HCEC 1CT (cell line): ENCODE data around the gene SF3A1.
"Not testable (repeated sequence)": the region's sequence is repeated elsewhere in the genome, so short reads cannot be mapped to it uniquely, and the experiment has no call there.

Experiments used
- DNase-seq: peaks from one replicate; pipeline ENCODE4 v3.0.0-alpha.2; 2017

SF3A1 gene, protein sequence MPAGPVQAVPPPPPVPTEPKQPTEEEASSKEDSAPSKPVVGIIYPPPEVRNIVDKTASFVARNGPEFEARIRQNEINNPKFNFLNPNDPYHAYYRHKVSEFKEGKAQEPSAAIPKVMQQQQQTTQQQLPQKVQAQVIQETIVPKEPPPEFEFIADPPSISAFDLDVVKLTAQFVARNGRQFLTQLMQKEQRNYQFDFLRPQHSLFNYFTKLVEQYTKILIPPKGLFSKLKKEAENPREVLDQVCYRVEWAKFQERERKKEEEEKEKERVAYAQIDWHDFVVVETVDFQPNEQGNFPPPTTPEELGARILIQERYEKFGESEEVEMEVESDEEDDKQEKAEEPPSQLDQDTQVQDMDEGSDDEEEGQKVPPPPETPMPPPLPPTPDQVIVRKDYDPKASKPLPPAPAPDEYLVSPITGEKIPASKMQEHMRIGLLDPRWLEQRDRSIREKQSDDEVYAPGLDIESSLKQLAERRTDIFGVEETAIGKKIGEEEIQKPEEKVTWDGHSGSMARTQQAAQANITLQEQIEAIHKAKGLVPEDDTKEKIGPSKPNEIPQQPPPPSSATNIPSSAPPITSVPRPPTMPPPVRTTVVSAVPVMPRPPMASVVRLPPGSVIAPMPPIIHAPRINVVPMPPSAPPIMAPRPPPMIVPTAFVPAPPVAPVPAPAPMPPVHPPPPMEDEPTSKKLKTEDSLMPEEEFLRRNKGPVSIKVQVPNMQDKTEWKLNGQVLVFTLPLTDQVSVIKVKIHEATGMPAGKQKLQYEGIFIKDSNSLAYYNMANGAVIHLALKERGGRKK

DNA sequence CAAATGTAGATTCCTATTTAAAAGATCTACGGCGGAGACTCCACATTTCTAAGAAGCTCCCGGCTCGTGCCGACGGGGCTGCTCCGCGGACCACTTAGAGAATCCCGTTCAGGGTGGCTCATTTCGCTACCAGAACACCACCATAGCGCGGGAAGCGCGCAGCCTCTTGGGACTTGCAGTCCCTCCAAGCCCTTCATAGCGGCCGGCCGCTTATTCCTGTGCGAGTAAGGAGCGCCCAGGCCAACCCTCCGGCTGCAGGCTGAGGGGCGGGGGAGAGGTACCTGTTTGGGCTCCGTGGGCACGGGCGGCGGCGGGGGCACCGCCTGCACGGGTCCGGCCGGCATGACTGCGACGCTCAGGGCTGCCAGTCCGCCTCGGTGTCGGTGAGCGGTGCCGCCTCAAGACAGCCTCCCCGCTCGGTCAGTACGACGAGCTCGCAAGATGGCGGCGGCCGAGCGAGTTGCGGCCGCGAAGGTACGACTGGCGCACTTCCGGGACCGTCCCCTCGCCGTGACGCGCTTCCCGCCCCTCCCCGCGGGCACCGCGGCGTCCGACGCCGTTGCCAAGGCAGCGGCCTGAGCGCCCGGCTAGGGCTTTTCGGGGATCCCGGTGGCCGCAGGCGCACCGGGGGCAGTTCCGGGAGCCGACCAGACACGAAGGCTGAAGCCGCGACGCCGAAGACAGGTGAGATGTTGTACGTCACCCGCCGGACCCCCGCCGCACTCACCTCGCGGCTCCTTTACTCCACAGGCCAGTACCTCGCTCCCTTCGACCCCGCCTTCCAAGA, at the start of gene SF3A1, which contains the start of gene CCDC157:
Gene SF3A1, minus strand, starts transcription at position 446 of the 787 bp plus-strand sequence. Its CDS starts 102 bp downstream, at position 344.
Gene CCDC157, plus strand, starts transcription at position 559 of the 787 bp plus-strand sequence. CDS start 8,994 bp downstream, outside the sequence.
- DNase-seq: peak; percentile 90

DNA sequence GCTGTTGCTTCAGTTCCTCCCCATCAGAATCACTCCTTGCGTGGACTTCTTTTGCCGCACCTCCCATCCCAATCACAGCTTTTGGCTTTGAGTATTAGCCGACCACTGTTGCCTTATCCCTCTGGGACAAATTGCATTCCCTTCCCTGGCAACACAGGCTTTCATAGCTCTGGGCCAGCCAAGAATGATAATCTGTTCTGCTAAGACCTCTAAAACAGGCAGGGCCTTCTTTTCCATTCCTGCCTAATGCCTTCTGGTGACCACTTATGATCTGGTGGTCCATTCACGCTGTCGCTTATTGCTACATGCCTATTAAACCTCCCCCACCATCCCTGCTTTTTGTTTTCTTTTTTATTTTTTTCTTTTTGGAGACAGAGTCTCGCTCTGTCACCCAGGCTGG, 49.7 kb upstream of the SF3A1 start:
- no peak for DNase-seq

DNA sequence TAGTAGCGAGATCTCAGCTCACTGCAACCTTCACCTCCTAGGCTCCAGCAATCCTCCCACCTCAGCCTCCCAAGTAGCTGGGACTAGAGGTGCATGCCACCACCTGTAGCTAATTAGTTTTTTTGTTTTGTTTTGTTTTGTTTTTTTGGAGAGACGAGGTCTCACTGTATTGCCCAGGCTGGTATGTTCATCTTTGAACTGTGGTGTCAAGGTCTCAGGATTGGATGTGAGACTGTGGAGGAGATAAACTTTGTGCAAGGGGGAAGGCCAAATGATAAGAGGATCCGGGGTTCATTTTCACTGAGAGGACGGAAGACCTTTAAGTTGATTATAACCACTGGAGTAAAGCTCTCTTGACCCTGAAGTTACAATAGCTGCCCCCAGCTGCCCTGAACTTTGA, 49.0 kb upstream of the SF3A1 start:
- no peak for DNase-seq

DNA sequence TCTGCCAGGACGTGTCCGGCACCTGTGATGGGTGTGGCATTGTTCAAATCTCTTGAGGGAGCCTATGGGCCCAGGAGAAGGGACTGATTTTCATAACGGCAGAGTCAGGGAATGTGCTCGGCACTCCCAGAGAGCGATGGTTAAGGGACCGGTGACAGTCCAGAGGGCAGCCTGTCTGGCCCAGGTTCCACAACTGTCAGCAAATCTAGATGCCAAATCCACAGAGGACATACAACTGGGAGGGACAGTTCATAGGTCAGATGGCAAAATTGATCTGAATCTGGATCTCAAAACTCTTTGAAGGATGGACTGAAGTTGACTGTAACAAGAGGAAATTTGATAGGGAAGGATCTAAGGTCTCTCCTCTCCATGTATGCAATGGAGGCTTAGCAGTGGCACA, 47.6 kb upstream of the SF3A1 start:
- DNase-seq: no peak

DNA sequence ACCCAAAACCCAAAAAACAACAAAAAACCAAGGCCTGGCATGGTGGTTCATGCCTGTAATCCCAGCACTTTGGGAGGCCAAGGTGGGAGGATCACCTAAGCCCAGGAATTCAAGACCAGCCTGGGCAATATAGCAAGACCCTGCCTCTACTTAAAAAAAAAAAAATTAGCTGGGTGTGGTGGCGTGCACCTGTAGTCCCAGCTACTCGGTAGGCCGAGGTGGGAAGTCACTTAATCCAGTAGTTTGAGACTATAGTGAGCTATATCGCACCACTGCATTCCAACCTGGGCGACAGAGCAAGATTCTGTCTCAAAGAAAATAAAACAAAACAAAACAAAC, 46.0 kb upstream of the SF3A1 start:
- not testable (repeated sequence) for DNase-seq

DNA sequence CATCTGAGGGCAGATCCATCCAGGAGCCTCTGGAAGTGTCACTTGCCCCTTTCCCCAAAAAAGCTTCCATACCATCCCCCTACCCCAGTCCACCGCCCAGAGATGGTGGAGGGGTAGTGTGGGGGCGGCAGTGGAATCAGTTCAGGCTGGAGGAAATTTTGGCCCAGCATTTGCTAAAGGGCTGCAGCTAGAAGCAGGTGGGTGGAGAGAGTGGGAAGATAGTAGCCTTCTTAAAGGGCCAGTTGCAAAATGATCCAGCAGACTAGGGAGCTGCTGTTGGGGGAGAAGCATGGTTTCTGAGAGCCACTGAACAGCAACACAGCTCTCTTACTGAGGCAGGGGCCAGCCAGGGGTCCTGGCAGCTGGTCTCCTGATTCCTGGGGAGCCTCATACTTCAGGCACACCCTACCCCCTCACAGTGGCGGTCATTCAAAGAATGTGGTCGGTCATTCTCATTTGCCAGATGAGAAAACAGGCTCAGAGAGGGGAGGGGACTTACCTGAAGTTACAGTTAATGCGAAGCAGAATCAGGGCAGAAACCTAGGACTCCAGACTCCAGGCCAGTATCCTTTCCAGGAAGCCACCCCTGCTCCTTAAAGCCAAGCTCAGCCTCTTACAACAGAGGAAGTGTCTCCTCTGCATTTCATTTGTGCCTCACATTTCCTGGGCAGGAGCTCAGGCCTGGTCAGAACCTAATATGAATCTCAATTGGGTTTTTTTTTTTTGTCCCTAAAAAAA, 45.5 kb upstream of the SF3A1 start:
- DNase-seq: no peak

DNA sequence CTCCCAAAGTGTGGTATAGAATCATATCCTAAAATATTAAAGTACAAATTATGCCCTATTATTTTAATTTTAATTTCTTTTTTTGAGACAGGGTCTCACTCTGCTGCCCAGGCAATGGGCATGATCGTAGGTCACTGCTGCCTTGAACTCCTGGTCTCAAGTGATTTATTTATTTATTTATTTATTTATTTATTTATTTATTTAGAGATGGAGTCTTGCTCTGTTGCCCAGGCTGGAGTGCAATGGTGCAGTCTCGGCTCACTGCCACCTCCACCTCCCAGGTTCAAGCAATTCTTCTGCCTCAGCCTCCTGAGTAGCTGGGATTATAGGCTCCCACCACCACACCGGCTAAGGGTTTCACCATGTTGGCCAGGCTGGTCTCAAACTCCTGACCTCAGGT, 44.3 kb upstream of the SF3A1 start:
- DNase-seq: not testable (repeated sequence)

DNA sequence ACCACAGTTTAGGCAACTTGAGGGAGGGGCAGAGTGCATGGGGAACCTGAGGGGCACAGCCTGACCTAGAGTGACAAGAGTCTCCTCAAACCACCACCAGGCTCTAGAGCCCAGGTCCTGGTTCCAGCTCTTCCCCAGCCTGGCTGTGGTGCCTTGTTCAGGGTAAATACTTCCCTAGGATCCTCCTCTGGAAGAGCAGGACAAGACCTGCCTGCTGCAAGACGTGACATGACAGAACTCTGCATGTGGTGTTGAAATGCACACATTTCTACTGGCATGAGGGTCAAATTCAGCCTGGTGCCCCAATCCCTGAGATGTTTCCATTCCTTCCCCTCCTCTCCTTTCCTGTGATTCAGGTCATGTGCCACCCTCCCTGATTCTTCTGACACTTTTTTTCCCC, 43.5 kb upstream of the SF3A1 start:
- no peak for DNase-seq

DNA sequence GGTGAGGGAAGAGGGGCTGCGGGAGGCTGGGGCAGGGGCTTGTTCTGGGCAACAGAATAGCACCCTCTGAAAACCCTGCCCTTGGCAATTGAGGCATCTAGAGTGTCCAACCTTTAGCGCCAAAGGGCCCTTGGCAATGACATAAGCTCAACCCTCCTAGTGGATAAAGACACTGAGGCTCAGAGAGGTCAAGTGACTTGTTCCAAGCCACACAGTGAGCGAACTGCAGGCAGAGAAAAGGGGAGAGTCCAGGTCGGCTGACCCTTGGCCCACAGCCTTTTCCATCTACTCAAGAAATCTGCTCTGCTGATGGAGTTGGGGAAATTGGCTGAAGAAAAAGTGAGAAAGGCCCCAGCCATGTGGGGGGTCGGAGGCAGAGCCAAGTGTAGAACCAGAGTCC, 43.0 kb upstream of the SF3A1 start:
- DNase-seq: no peak

DNA sequence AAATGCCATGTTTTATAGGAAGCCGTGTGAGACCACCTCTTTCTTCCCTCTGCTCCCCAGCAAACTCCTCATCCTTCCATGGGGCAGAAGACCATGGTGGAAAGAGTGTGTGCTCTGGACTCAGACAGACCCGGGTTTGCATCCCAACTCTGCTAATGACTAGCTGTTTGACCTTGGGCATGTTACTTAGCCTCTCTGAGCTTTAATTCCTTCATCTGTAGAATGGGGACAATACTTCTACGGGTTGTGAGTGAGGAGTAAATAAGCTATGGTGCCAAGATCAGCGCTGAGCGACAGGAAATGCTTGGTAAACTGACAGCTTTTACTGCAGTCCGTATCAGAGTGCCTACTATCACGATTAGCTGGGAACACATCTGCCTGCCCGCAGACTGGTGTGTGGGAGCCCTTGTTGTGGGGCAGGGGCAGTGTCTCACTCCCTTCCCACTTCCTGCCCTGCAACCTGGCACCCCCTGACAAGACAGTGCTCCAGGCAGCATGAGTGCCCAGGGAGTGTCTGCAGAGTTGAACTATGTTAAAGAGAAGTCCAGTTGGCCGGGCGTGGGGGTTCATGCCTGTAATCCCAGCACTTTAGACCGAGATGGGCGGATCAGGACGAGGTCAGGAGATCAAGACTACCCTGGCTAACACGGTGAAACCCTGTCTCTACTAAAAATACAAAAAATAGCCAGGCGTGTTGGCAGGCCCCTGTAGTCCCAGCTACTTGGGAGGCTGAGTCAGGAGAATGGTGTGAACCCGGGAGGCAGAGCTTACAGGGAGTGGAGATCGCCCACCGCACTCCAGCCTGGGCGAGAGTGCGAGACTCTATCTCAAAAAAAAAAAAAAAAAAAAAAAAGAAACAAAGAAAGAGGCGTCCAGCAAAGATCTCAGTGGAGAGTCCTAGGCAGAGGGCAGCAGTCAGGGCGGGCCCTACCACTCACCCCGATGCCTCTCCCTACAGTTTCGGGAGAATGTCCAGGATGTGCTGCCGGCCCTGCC, 42.3 kb upstream of the SF3A1 start:
- no peak for DNase-seq

DNA sequence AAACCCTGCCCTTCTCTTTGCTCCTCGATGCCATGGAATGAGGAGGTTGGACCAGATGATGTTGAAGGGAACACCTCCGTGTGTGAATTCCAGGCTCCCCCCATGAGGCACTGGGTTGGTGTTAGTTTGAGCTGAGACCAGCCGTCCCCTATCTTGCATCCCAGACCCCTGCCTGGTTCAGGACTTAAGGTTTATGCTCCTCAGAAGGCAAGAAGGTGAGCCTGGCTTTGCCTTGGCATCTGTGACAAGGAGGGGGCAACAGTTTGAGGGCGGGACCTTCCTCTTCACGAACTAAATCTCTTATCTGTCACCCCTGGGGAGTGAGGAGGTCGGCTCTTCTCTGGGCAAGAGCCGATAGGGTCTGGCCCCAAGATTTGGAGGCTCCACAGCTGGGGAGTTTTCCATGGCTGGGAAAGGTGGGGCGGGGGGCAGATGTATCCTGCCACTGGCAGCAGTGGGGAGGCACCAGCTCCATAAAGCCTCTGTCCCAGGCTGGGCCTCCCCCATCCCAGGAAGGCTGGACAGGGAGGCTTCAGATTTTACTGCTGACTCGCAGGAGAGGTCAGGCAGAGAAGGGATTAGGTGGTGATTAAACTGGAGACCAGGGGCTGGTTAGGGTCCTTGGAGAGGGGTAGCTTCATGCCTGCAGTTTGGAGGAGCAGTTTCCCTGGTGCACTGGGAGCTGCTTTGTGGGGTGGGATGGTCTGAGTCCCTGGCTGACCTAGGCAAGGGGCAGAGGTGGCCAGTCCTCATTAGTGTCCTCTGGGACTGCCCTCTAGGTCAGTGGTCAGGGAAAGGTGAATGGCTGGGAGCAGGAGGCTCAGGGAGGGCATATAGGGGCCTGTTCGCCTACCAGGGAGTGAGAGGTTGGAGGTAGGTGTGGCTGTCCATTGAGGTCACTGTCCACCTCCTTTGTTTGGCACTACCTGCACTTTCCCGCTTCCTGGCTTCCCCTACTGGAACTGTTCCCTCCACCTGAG, 41.3 kb upstream of the SF3A1 start:
- no peak for DNase-seq

DNA sequence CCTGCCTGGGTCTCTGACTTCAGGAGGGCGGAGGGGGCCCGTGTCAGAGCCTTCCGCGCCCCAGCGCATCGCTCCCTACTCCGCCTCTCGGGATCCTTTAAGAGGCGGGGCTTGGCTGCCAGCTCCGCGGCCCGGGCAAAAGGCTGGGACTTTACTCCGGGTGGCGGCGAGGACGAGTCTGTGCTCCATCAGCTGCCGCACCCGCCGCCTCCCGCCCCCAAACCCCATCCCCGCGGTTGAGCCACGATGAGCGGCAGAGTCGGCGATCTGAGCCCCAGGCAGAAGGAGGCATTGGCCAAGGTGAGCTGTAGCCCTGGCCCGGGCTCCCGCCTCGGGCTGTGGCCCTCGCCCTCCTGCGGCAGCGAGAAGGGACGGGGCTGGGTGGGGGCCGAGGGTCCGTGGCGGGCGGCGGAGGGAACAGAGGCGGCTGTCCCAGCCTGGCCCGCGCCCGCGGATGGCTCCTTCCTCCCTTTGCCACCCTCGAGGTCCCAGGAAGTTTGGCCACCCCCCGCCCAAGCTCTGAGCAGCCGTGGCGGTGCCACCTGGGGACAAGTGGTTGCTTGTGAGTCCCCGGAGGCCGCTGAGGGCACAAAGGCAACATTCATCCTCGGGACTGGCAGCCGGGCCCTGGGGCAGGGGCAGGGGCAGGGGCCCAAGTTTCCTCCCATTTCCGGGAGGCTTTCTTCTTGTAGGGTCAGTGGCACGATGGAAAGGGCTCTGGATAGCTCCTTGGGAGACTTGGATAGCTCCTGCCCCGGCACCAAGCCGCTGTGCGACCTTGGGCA, 40.4 kb upstream of the SF3A1 start, which contains the start of gene SEC14L2:
Gene SEC14L2, plus strand, starts transcription at position 148 of the 785 bp plus-strand sequence. Its CDS starts 99 bp downstream, at position 247.
- peak; percentile 47 for DNase-seq

DNA sequence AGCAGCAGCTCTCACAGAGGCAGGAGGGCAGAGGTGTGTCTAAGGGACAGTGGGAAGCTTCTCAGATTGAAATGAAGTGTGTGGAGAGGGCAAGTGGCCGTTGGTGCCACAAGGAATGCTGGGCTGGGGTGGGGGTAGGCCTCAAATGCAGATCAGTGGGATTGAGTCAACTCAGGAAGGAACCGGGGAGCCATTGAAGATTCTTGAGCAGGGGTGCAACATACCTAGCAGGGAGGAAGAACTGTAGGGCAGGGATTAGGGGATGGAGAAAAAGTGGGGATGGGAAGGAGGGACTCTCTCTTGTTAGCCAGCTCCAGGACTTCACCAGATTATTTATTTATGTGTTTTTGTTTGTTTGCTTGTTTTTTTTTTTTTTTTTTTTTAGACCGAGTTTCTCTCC, 37.2 kb upstream of the SF3A1 start:
- DNase-seq: no peak

DNA sequence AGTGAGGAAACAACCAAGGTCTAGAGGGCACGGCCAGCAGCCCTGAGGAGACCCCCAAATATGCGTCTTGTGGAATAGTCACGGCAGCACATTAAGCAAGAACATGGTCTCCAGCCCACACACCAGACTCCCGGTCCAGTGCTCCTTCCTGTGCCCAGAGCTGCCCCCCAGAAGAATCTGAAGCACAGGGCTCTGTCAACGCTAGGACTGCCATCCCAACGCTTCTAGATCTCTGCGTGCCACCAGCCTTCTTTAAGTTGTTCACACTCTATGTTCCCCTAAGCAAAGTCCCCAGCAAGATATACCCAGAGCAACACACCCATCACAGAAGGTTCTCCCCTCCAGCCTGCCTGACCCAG, 36.6 kb upstream of the SF3A1 start:
- no peak for DNase-seq

DNA sequence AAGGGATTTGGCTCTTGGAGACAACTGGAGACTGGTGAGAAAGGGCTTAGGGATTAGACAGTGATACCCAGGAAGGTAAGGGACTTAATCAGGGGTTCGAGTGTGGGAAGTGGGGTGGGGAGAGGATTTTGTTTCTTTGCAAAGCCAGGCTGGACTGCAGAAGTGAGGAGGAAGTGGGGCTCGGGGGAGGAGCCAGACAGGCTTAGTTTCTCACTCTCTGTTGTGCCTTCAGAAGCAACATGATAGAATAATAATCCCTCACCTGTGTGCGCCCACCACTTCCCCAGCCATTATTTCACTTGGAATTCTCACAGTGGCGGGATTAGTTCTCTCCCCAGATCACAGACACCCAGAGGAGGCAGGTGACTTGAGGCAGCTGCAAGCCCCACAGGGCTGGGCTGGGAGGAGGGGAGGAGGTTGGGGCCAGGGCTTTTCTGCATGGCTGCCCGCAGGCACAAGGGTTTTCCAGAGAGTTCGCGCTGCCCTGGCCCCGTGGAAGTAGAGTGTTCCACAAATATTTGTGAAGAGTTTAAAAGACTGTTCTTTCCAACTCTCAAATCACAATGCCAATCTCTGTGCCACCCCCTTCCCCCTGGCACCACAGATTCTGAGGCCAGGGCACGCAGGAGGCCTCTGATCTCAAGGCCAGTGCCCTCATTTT, 36.1 kb upstream of the SF3A1 start:
- no peak for DNase-seq

DNA sequence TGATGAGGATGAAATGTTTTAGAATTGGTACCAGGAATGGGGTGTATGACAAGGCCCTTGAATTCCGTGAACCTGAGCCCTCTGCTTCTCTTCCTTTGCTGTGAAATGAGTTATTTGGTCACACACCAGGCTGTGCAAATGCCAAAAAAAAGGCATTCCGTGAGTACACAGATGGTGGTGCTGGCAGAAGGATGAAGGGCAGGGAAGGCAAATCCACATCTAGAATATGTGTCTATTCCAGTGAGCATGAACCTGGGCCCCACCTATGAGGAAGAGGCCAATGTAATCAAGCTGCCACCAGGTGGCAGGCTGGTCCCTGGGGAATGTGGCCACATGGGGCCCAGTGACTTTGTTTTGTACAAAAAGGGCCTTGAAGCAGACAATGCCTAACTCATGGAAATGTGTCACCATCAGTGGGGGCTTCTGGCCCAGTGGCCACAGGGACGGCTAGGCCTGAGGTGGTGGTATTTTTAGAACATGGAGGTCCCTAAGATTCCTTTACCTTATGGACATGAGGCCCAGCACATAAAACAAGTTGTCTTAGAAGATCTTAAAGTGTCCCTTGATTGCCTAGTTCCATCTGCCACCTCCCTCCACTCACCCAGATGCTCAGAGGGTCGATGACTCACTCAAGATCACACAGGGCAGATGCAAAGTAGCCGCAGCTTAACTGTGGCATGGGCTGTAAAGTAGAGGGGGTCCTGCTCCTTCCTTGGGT, 34.4 kb upstream of the SF3A1 start:
- DNase-seq: peak; percentile 66

DNA sequence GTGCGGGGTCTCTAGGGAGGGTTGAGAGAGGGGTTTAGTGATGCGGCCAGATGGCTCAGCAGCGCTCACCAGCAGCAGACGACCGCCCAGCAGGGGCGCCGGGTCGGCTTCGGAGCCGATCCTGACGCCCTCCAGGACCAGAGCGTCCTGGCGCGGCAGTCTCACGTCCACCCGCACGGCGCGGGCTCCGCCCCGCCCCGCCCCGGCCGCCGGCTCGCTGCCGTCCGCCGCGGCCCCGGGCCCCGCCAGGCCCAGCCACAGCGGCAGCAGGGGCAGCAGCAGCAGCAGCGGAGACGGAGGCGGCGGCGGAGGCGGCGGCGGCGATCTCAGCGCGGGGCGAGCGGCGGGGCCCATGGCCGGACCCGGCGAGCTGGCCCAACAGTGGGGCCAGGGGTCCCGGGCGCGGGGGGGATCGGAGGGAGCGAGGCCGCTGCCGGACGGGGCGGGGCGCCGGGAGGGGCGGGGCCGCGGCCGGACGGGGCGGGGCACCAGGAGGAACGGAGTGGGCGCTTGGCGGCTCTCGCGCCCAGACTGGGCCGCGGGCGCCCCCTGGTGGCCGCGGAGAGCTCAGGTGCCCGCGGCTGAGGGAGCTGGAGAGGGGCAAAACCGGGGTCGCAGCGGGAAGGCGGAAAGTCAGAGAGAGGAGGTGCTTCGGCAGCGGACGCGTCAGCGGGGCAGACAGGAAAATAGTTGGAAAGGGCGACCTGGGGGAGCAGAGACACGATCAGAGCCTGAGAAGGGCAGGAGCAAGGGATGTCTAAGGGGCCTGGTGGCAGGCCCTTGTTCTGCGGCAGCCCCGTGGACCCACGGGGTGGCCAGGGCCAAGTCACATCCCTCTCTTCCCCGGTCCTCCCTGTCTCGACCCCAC, 30.5 kb upstream of the SF3A1 start, which contains the start of gene RNF215:
Gene RNF215, minus strand, starts transcription at position 452 of the 868 bp plus-strand sequence. Its CDS starts 98 bp downstream, at position 354.
- peak; percentile 71 for DNase-seq
